ENCODE results near the gene SLC38A9. TPM values are rescaled to one million over a fixed set of nuclear protein-coding genes. Genes with fewer than 3 reads are reported as not detected.

Gene SLC38A9
- polyA plus RNA-seq, 1 of the 3 experiments (the other 2 are of a cell fraction) = 6.9 TPM

DNA sequence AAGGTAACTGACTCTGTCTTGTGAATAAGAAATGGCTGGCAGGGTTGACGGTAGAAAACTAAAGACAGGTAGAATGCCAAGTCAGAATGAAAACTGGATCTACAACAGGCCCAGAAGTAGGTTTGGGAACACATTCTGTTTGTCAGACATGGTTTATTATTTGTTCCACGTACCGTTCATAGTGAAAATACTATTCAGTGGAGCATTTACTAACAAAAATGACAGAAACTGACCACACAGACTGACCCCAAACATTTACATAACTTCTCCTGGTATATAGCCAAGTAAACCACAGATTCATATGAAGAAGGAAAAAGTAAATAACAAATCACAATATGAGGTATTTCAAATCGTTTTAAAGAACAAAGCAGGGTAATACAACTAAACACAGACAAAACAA, 73.7 kb downstream of the SLC38A9 start:
- TF ChIP-seq GABPA (IDR thresholded peaks at IDR 0.05; ENCODE audit: low read depth) (no peak), TEAD4 (IDR thresholded peaks at IDR 0.05; ENCODE audit: borderline replicate concordance, insufficient read depth) (no peak), SIN3A (IDR thresholded peaks at IDR 0.05; ENCODE audit: borderline replicate concordance, low read depth, low read length) (no peak), TCF12 (IDR thresholded peaks at IDR 0.05) (no peak), JUND (IDR thresholded peaks at IDR 0.05) (no peak)
- Histone ChIP-seq H3K36me3 (replicated peaks in 1 of 2; ENCODE audit: control insufficient read depth in 1 of 2, insufficient read depth in 2 of 2, low read length in 1 of 2) (peaks cover 0 to 5% of the 10 kb centered on the region in 2 experiments), H3K9me2 (no peaks in the 10 kb centered on the region), H3K79me2 (ENCODE audit: insufficient read depth) (no peaks in the 10 kb centered on the region), H4K20me1 (ENCODE audit: insufficient read depth) (no peaks in the 10 kb centered on the region), H3K27ac (ENCODE audit: low read depth in 2 of 2, low read length in 1 of 2) (no peak overlapping the region), H3K4me2 (no peak overlapping the region), H3K9ac (no peak overlapping the region), H3K27me3 (ENCODE audit: insufficient read depth) (no peaks in the 10 kb centered on the region), H3K4me1 (ENCODE audit: control insufficient read depth in 1 of 2, insufficient read depth in 2 of 2, low read depth in 1 of 2, low read length in 1 of 2) (peaks cover 8 to 17% of the 10 kb centered on the region in 2 experiments), H3F3A (replicated peaks; ENCODE audit: insufficient read depth) (no peaks in the 10 kb centered on the region), H3K9me3 (no peaks in the 10 kb centered on the region), H3K4me3 (ENCODE audit: low read depth in 2 of 2, low read length in 1 of 2) (no peak overlapping the region), H2AFZ (ENCODE audit: low read depth) (no peak overlapping the region)
- ChIA-PET POLR2A (no interaction called here), CTCF (interaction anchor here (1.5 kb wide), 1 partner anchor 9 kb away, joined by 3 read pairs; no protein-coding TSS in a partner anchor)
- DNase-seq = no peak
- WGBS (ENCODE audit: low lambda C conversion rate) = 88% methylated on average over 4 of the region's 4 CpGs

DNA sequence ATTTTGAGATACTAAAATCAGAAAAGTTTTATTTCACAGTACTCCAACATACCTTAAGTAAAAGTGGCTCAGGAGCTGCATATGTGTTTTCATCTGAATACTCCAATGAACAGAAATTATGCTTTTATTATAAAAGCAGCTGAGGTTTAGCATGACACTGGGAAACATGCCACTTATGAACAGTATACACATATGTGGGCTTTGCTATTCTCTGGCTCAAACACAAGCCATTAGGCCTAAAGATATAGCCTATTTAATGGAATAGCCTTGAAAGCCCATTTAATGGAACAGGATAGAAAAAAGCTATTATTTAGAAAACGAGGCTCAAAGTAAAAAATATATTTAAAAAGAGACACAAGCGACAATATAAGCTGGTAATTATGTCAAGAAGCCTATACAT, 74.1 kb downstream of the SLC38A9 start:
- no peak overlapping the region for H3K4me3 ChIP-seq (ENCODE audit: low read depth in 2 of 2, low read length in 1 of 2)
- no peak overlapping the region for H3K27ac ChIP-seq (ENCODE audit: low read depth in 2 of 2, low read length in 1 of 2)
- no peak for DNase-seq
- no peaks in the 10 kb centered on the region for H3K9me3 ChIP-seq
- H3K36me3 ChIP-seq (replicated peaks in 1 of 2; ENCODE audit: control insufficient read depth in 1 of 2, insufficient read depth in 2 of 2, low read length in 1 of 2) = peaks cover 0 to 5% of the 10 kb centered on the region in 2 experiments
- no peaks in the 10 kb centered on the region for H3F3A ChIP-seq (replicated peaks; ENCODE audit: insufficient read depth)
- H3K9ac ChIP-seq = no peak overlapping the region
- H3K79me2 ChIP-seq (ENCODE audit: insufficient read depth) = no peaks in the 10 kb centered on the region
- H4K20me1 ChIP-seq (ENCODE audit: insufficient read depth) = no peaks in the 10 kb centered on the region
- no peaks in the 10 kb centered on the region for H3K9me2 ChIP-seq
- H3K4me1 ChIP-seq (ENCODE audit: control insufficient read depth in 1 of 2, insufficient read depth in 2 of 2, low read depth in 1 of 2, low read length in 1 of 2) = peaks cover 8 to 17% of the 10 kb centered on the region in 2 experiments
- TF ChIP-seq, protein P1, sequence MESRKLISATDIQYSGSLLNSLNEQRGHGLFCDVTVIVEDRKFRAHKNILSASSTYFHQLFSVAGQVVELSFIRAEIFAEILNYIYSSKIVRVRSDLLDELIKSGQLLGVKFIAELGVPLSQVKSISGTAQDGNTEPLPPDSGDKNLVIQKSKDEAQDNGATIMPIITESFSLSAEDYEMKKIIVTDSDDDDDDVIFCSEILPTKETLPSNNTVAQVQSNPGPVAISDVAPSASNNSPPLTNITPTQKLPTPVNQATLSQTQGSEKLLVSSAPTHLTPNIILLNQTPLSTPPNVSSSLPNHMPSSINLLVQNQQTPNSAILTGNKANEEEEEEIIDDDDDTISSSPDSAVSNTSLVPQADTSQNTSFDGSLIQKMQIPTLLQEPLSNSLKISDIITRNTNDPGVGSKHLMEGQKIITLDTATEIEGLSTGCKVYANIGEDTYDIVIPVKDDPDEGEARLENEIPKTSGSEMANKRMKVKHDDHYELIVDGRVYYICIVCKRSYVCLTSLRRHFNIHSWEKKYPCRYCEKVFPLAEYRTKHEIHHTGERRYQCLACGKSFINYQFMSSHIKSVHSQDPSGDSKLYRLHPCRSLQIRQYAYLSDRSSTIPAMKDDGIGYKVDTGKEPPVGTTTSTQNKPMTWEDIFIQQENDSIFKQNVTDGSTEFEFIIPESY (IDR thresholded peaks at IDR 0.05; ENCODE audit: borderline replicate concordance, low read depth) = no peak
- TF ChIP-seq RCOR1 (IDR thresholded peaks at IDR 0.05; ENCODE audit: low read length) = no peak
- TF ChIP-seq, protein P2, sequence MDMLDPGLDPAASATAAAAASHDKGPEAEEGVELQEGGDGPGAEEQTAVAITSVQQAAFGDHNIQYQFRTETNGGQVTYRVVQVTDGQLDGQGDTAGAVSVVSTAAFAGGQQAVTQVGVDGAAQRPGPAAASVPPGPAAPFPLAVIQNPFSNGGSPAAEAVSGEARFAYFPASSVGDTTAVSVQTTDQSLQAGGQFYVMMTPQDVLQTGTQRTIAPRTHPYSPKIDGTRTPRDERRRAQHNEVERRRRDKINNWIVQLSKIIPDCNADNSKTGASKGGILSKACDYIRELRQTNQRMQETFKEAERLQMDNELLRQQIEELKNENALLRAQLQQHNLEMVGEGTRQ (IDR thresholded peaks at IDR 0.05; ENCODE audit: borderline replicate concordance, low read depth, low read length) = no peak
- CTCF ChIA-PET = no interaction called here
- H3K27me3 ChIP-seq (ENCODE audit: insufficient read depth) = no peaks in the 10 kb centered on the region
- H3K4me2 ChIP-seq = no peak overlapping the region
- no peak overlapping the region for H2AFZ ChIP-seq (ENCODE audit: low read depth)
- POLR2A ChIA-PET = no interaction called here
- WGBS (ENCODE audit: low lambda C conversion rate) = 86% methylated on average over 2 of the region's 2 CpGs

DNA sequence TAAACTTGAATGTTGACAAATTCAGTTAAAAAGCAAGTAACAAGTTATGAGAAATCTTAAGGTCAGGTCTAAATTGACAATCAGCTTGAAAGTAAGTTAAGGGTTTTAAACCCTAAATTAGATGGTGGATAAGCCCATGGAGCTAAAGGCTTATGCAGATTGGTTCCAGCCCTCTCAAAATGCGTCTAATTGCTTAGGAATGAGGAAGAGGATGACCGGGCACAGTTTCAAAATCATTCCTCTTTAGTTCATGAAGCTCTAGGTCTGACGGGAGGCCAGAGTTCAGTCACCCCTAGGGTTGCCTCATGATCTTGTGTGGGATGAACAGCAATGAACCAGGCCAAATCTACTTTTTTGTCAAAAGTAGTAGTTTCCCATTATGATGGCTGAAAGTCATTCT, 75.4 kb downstream of the SLC38A9 start:
- no peaks in the 10 kb centered on the region for H3F3A ChIP-seq (replicated peaks; ENCODE audit: insufficient read depth)
- H2AFZ ChIP-seq (ENCODE audit: low read depth) = no peak overlapping the region
- H4K20me1 ChIP-seq (ENCODE audit: insufficient read depth) = no peaks in the 10 kb centered on the region
- DNase-seq = no peak
- peak; percentile 74 for TF ChIP-seq ELF1 (IDR thresholded peaks at IDR 0.05)
- no peak for TF ChIP-seq TAF1 (IDR thresholded peaks at IDR 0.05; ENCODE audit: borderline replicate concordance, low read depth, low read length)
- ChIA-PET CTCF (interaction anchor here (1.7 to 1.9 kb wide), 2 partner anchors 18 to 230 kb away, joined by 4 to 5 read pairs; no protein-coding TSS in a partner anchor), POLR2A (no interaction called here)
- H3K9me3 ChIP-seq = no peaks in the 10 kb centered on the region
- peak overlapping the region; percentile 26 to 72; a peak in 3 of 4 replicates for H3K27ac ChIP-seq (ENCODE audit: low read depth in 2 of 2, low read length in 1 of 2)
- H3K79me2 ChIP-seq (ENCODE audit: insufficient read depth) = no peaks in the 10 kb centered on the region
- no peak overlapping the region for H3K4me2 ChIP-seq
- H3K36me3 ChIP-seq (replicated peaks in 1 of 2; ENCODE audit: control insufficient read depth in 1 of 2, insufficient read depth in 2 of 2, low read length in 1 of 2) = peaks cover 0 to 5% of the 10 kb centered on the region in 2 experiments
- WGBS (ENCODE audit: low lambda C conversion rate) = 51% methylated on average over 3 of the region's 3 CpGs
- peaks cover 8 to 17% of the 10 kb centered on the region in 2 experiments for H3K4me1 ChIP-seq (ENCODE audit: control insufficient read depth in 1 of 2, insufficient read depth in 2 of 2, low read depth in 1 of 2, low read length in 1 of 2)
- no peaks in the 10 kb centered on the region for H3K27me3 ChIP-seq (ENCODE audit: insufficient read depth)
- H3K9ac ChIP-seq = no peak overlapping the region
- H3K4me3 ChIP-seq (ENCODE audit: low read depth in 2 of 2, low read length in 1 of 2) = no peak overlapping the region
- H3K9me2 ChIP-seq = no peaks in the 10 kb centered on the region
